GM12878 (cell line): Measurements from ENCODE around the gene ZSWIM6. TPM values are rescaled to one million over a fixed set of nuclear protein-coding genes. Genes with fewer than 3 reads are reported as not detected.

Source experiments
- ATAC-seq: fragments of 200-7000 bp; cut with Tn5 transposase; 3 replicates; pipeline ENCODE4 v1.9.1; 2020; ENCODE audit warnings: mild to moderate bottlenecking, moderate library complexity
- BruUV-seq: library from RNA; stranded (reverse); fragments of 400-500 nt; replicated peaks from 2 replicates; lab custom pipeline; 2021; lab: Mats Ljungman, UMichigan
- CTCF ChIA-PET: fragments of 300-600 bp; sonication (Branson Sonifier 250); formaldehyde crosslinking; extraction: SDS; loops from one replicate; lab custom pipeline; 2021; ENCODE audit warnings: inconsistent platforms; lab: Yijun Ruan, JAX
- POLR2A ChIA-PET: fragments of 350-600 bp; formaldehyde crosslinking; extraction: SDS; loops from one replicate; lab custom pipeline; 2021; ENCODE audit warnings: inconsistent platforms; lab: Charles Lee
- RAD21 ChIA-PET: fragments of 300-600 bp; sonication (Branson Sonifier 250); formaldehyde crosslinking; loops from one replicate; lab custom pipeline; 2023; ENCODE audit warnings: antibody characterized with exemption; ENCODE audit not compliant: unreplicated experiment; lab: Charles Lee
- SMC1A ChIA-PET: fragments of 300-600 bp; sonication (Branson Sonifier 250); formaldehyde crosslinking; loops from one replicate; lab custom pipeline; 2023; ENCODE audit not compliant: unreplicated experiment, uncharacterized antibody; lab: Charles Lee
- DNase-seq: peaks from one replicate; pipeline ENCODE4 v3.0.0-alpha.2; 2011; ENCODE audit warnings: low read depth, low spot score
- FAIRE-seq: peaks from 3 replicates; lab custom pipeline; 2011; peaks lifted over from hg19 to GRCh38; lab: Jason Lieb, UNC
- H2AFZ ChIP-seq: 2 replicates; pipeline ENCODE4 v1.6.0; 2011; ENCODE audit warnings: low read depth, low read length, control low read depth; ENCODE audit not compliant: control insufficient read depth
- H3K27ac ChIP-seq: 2 replicates; pipeline ENCODE4 v1.5.1; 2011; ENCODE audit warnings: control low read depth; ENCODE audit not compliant: control insufficient read depth, insufficient read depth
- H3K27me3 ChIP-seq, 2 experiments: replicated peaks in 1 of 2; 2 replicates each; pipeline versions ENCODE4 v1.6.0 to v1.6.1; 2011; ENCODE audit warnings: low read length in 1 of 2; ENCODE audit not compliant: control insufficient read depth in 2 of 2, insufficient read depth in 2 of 2
- H3K36me3 ChIP-seq, 2 experiments: 2 replicates each; pipeline ENCODE4 v1.5.1; 2011; ENCODE audit warnings: low read length in 1 of 2; ENCODE audit not compliant: control insufficient read depth in 2 of 2, insufficient read depth in 2 of 2
- H3K4me1 ChIP-seq: 2 replicates; pipeline ENCODE4 v1.6.1; 2011; ENCODE audit warnings: mild to moderate bottlenecking, low read length, moderate library complexity, mixed read lengths; ENCODE audit not compliant: control insufficient read depth, insufficient read depth
- H3K4me2 ChIP-seq: 2 replicates; pipeline ENCODE4 v1.6.0; 2011; ENCODE audit warnings: control low read depth; ENCODE audit not compliant: control insufficient read depth, insufficient read depth
- H3K4me3 ChIP-seq: fragments of 200-600 bp; sonication (generic); 2 replicates; pipeline ENCODE4 v1.5.1; 2016
- H3K79me2 ChIP-seq: 2 replicates; pipeline ENCODE4 v1.6.0; 2011; ENCODE audit warnings: low read length; ENCODE audit not compliant: control insufficient read depth, insufficient read depth
- H3K9ac ChIP-seq: 2 replicates; pipeline ENCODE4 v1.8.0; 2011; ENCODE audit warnings: low read length, control low read depth, mixed read lengths; ENCODE audit not compliant: control insufficient read depth, insufficient read depth
- H3K9me3 ChIP-seq: replicated peaks from 3 replicates; pipeline ENCODE4 v1.5.1; 2011; ENCODE audit warnings: mild to moderate bottlenecking, low read length; ENCODE audit not compliant: control insufficient read depth, insufficient read depth
- H4K20me1 ChIP-seq: 2 replicates; pipeline ENCODE4 v1.6.0; 2011; ENCODE audit not compliant: control insufficient read depth, insufficient read depth
- ATF7 ChIP-seq: fragments of 450-650 bp; IDR thresholded peaks from 2 replicates; pipeline ENCODE4 v1.6.1; 2016; ENCODE audit warnings: low read depth, mild to moderate bottlenecking
- FOS ChIP-seq: IDR thresholded peaks from 3 replicates; pipeline ENCODE4 v1.6.1; 2011; ENCODE audit warnings: borderline replicate concordance; ENCODE audit not compliant: insufficient read length; ENCODE audit errors: extremely low read depth
- FOXM1 ChIP-seq: IDR thresholded peaks from 2 replicates; pipeline ENCODE4 v1.6.1; 2012; ENCODE audit warnings: low read depth, mild to moderate bottlenecking, inconsistent platforms, low read length, moderate library complexity
- GATAD2B ChIP-seq: fragments of 450-650 bp; conservative IDR thresholded peaks from 2 replicates; pipeline ENCODE4 v1.6.1; 2017; ENCODE audit warnings: low read depth, mild to moderate bottlenecking, moderate library complexity
- KAT2A ChIP-seq: conservative IDR thresholded peaks from 2 replicates; pipeline ENCODE4 v1.6.1; 2011; ENCODE audit warnings: low read depth, low read length; ENCODE audit not compliant: control insufficient read depth
- KLF5 ChIP-seq: fragments of 450-650 bp; IDR thresholded peaks from 2 replicates; pipeline ENCODE4 v1.6.1; 2014; ENCODE audit warnings: mild to moderate bottlenecking; ENCODE audit not compliant: partially characterized antibody
- LARP7 ChIP-seq: fragments of 450-650 bp; IDR thresholded peaks from 2 replicates; pipeline ENCODE4 v1.6.1; 2017; ENCODE audit warnings: mild to moderate bottlenecking
- MTA3 ChIP-seq: IDR thresholded peaks from 2 replicates; pipeline ENCODE4 v1.6.1; 2012; ENCODE audit warnings: low read length, inconsistent platforms, borderline replicate concordance
- MXI1 ChIP-seq: fragments of 150-350 bp; IDR thresholded peaks from 2 replicates; pipeline ENCODE4 v1.6.1; 2011; ENCODE audit warnings: low read depth, mild to moderate bottlenecking, inconsistent platforms, low read length, improper control_type of control experiment
- PAX5 ChIP-seq: IDR thresholded peaks from 2 replicates; pipeline ENCODE4 v1.6.1; 2011; ENCODE audit warnings: low read depth, low read length, borderline replicate concordance
- POLR2A ChIP-seq: IDR thresholded peaks from 2 replicates; pipeline ENCODE4 v1.6.1; 2011; ENCODE audit warnings: low read depth, mild to moderate bottlenecking, low read length
- RAD51 ChIP-seq: fragments of 450-650 bp; IDR thresholded peaks from 2 replicates; pipeline ENCODE4 v1.6.1; 2016; ENCODE audit warnings: moderate library complexity, mild to moderate bottlenecking, inconsistent platforms
- TBL1XR1 ChIP-seq: IDR thresholded peaks from 2 replicates; pipeline ENCODE4 v1.6.1; 2012; ENCODE audit warnings: low read depth, low read length, improper control_type of control experiment
- ZBTB11 ChIP-seq: fragments of 450-650 bp; formaldehyde crosslinking; IDR thresholded peaks from 2 replicates; pipeline ENCODE4 v1.5.0; 2022; ENCODE audit warnings: mild to moderate bottlenecking, missing genetic modification characterization
- ZNF622 ChIP-seq: fragments of 450-650 bp; IDR thresholded peaks from 2 replicates; pipeline ENCODE4 v1.6.1; 2017; ENCODE audit warnings: mild to moderate bottlenecking, inconsistent platforms
- WGBS: methylation state at CpG from one replicate; pipeline ENCODE4 v1.1.6; 2016; ENCODE audit warnings: low lambda C conversion rate; ENCODE audit not compliant: insufficient replicate concordance, insufficient coverage; ENCODE audit errors: missing lambda C conversion rate; 5-methylcytosine and 5-hydroxymethylcytosine counted together
- in situ Hi-C: fragments of 300-500 bp; cut with MboI; formaldehyde crosslinking; loops from 9 replicates; pipeline ENCODE4 v1.14.3; 2018; ENCODE audit warnings: mixed read lengths
- intact Hi-C: fragments of 100-400 bp; cut with micrococcal nuclease; formaldehyde crosslinking; loops from one replicate; pipeline ENCODE4 v1.14.2; 2022; ENCODE audit not compliant: unreplicated experiment
- polyA plus RNA-seq, 11 experiments: library from polyadenylated mRNA; depleted of rRNA in 4 of 11; unstranded in 6 of 11; stranded (reverse) in 5 of 11; fragments of >200 nt; fragmentation: Nextera tagmentation in 4 of 11; fragmentation: Illumina TruSeq in 1 of 11; extraction: Ambion mirVana in 4 of 11; extraction: Trizol in 1 of 11; gene quantifications; 1 replicate in 1 of 11; 2 replicates in 10 of 11; pipeline versions ENCODE4 v1.2.1 to v1.2.3, GENCODE V29; 2011 to 2016; ENCODE audit warnings: inconsistent platforms in 2 of 11, missing spikeins in 2 of 11, low read depth in 1 of 11
- total RNA-seq, 4 experiments: library from RNA; depleted of rRNA in 3 of 4; stranded (reverse); fragments of >200 nt in 3 of 4; fragmentation: Illumina TruSeq in 1 of 4; extraction: Trizol in 1 of 4; gene quantifications; 2 replicates each; pipeline versions ENCODE4 v1.2.1 to v1.2.3, GENCODE V29; 2013 to 2021
- TF ChIP-seq, protein P1 (sequence below): fragments of 450-650 bp; IDR thresholded peaks from 2 replicates; pipeline ENCODE4 v1.6.1; 2014; ENCODE audit warnings: mild to moderate bottlenecking

The ZSWIM6 gene
- total and polyA plus RNA-seq, 10 of the 15 experiments (the other 5 are each of a cell fraction or from before 2014, with no cell fraction given) = 0.53 to 6.2 (median 3.4) TPM

GRCh38 chr5:61397937-61398336 is 65.9 kb downstream of the ZSWIM6 start:
- Histone ChIP-seq H3K27ac (no peak overlapping the region), H3K36me3 (no peaks in the 10 kb centered on the region), H2AFZ (no peak overlapping the region), H3K9me3 (no peaks in the 10 kb centered on the region), H3K4me2 (no peak overlapping the region), H3K79me2 (no peaks in the 10 kb centered on the region), H3K9ac (no peak overlapping the region), H4K20me1 (no peaks in the 10 kb centered on the region), H3K4me3 (no peak overlapping the region), H3K27me3 (no peaks in the 10 kb centered on the region), H3K4me1 (no peaks in the 10 kb centered on the region)
- ATAC-seq (no peak), FAIRE-seq (no peak), DNase-seq (no peak)
- ChIA-PET RAD21 (no interaction called here), POLR2A (no interaction called here), SMC1A (interaction anchor here (1.0 kb wide), 1 partner anchor 10 kb away, joined by 3 read pairs; no protein-coding TSS in a partner anchor), CTCF (no interaction called here)
- in situ Hi-C loops = no loop called here
- intact Hi-C loops = no loop called here
- BruUV-seq = no TSS peak
- 50% methylated on average over 2 of the region's 2 CpGs for WGBS
- TF ChIP-seq TBL1XR1 (no peak), KAT2A (no peak), ZNF622 (no peak), FOXM1 (no peak), MXI1 (no peak), ATF7 (no peak)

DNA sequence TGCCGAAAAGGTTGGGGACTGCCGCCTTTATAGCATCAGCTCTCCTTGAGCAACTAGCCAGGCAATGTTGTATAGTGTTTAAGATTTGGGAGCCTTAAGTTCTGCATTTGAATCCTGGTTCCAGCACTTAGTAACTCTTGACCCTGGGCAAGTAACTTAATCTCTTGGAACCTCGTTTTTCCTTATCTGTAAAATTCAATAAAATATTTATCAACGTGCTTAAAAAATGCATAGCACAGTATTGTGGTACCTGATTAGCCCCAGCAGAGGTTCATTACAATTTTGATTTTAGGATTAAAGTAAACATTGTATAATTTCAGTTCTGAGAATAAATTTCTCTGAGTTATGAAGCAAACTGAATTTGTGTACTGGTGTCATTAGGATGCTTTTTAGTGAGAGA is 66.4 kb downstream of the ZSWIM6 start:
- Histone ChIP-seq H3K4me1 (no peaks in the 10 kb centered on the region), H3K27me3 (no peaks in the 10 kb centered on the region), H4K20me1 (no peaks in the 10 kb centered on the region), H3K4me2 (no peak overlapping the region), H3K36me3 (no peaks in the 10 kb centered on the region), H3K79me2 (no peaks in the 10 kb centered on the region), H3K4me3 (no peak overlapping the region), H3K9me3 (no peaks in the 10 kb centered on the region), H3K9ac (no peak overlapping the region), H3K27ac (no peak overlapping the region), H2AFZ (no peak overlapping the region)
- no peak for ATAC-seq
- ChIA-PET CTCF (no interaction called here), SMC1A (interaction anchor here (1.0 kb wide), 1 partner anchor 9 kb away, joined by 3 read pairs; no protein-coding TSS in a partner anchor), POLR2A (interaction anchor here (0.6 kb wide), 1 partner anchor 71 kb away, joined by 4 read pairs; no protein-coding TSS in a partner anchor), RAD21 (no interaction called here)
- in situ Hi-C loops (no loop called here), intact Hi-C loops (no loop called here)
- WGBS = 64% methylated on average over 4 of the region's 4 CpGs
- no peak for DNase-seq
- FAIRE-seq = no peak
- BruUV-seq = no TSS peak
- no peak for TF ChIP-seq MTA3
- no peak for TF ChIP-seq TBL1XR1
- no peak for TF ChIP-seq PAX5
- no peak for TF ChIP-seq RAD51
- TF ChIP-seq KLF5 = no peak
- no peak for TF ChIP-seq LARP7
- TF ChIP-seq KAT2A = no peak
- TF ChIP-seq, protein P1, sequence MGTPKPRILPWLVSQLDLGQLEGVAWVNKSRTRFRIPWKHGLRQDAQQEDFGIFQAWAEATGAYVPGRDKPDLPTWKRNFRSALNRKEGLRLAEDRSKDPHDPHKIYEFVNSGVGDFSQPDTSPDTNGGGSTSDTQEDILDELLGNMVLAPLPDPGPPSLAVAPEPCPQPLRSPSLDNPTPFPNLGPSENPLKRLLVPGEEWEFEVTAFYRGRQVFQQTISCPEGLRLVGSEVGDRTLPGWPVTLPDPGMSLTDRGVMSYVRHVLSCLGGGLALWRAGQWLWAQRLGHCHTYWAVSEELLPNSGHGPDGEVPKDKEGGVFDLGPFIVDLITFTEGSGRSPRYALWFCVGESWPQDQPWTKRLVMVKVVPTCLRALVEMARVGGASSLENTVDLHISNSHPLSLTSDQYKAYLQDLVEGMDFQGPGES = no peak
- TF ChIP-seq ZBTB11 (CRISPR knock-in tag) = no peak
- TF ChIP-seq POLR2A = no peak
- TF ChIP-seq GATAD2B = no peak
- TF ChIP-seq FOS = no peak
